SK-N-SH (cell line): ENCODE measurements around the gene LRMDA. TPM values are rescaled to one million over a fixed set of nuclear protein-coding genes. Genes with fewer than 3 reads are reported as not detected.
A peak's percentile ranks its signal among the peaks of the same experiment; 100 is the strongest.

Experiments used
- CTCF ChIA-PET: fragments of 300-600, 350-600 bp; formaldehyde crosslinking; extraction: SDS; loops from one replicate; lab custom pipeline; 2021; lab: Yijun Ruan, JAX
- POLR2A ChIA-PET: fragments of 350-600 bp; sonication (Branson Sonifier 250); formaldehyde crosslinking; extraction: SDS; loops from one replicate; lab custom pipeline; 2020; ENCODE audit warnings: antibody characterized with exemption, inconsistent platforms; lab: Yijun Ruan, JAX
- DNase-seq: peaks from one replicate; pipeline ENCODE4 v3.0.0; 2012
- H2AFZ ChIP-seq: fragments of 200-600 bp; sonication (generic); 2 replicates; pipeline ENCODE4 v1.8.1; 2016; ENCODE audit warnings: antibody characterized with exemption, mild to moderate bottlenecking, low read depth
- H3F3A ChIP-seq: fragments of 200-600 bp; sonication (generic); replicated peaks from 2 replicates; pipeline ENCODE3; 2016; ENCODE audit warnings: antibody characterized with exemption, mild to moderate bottlenecking; ENCODE audit not compliant: insufficient read depth
- H3K27ac ChIP-seq, 2 experiments: fragments of 200-500 bp in 1 of 2; fragments of 200-600 bp in 1 of 2; sonication (Bioruptor generic) in 1 of 2; sonication (generic), shearing (Covaris generic) in 1 of 2; 2 replicates each; pipeline versions ENCODE4 v1.5.1 to v1.6.1; 2014 to 2016; ENCODE audit warnings: low read depth in 2 of 2, inconsistent platforms in 1 of 2, low read length in 1 of 2, mild to moderate bottlenecking in 1 of 2, mixed read lengths in 1 of 2
- H3K27me3 ChIP-seq: fragments of 200-600 bp; sonication (generic), shearing (Covaris generic); 2 replicates; pipeline ENCODE4 v1.6.1; 2016; ENCODE audit warnings: mixed run types; ENCODE audit not compliant: insufficient read depth
- H3K36me3 ChIP-seq, 2 experiments: fragments of 200-500 bp in 1 of 2; fragments of 200-600 bp in 1 of 2; sonication (Bioruptor generic) in 1 of 2; sonication (generic) in 1 of 2; replicated peaks in 1 of 2; 2 replicates each; pipeline versions ENCODE3 to v1.5.1; 2014 to 2016; ENCODE audit warnings: low read length in 1 of 2, mild to moderate bottlenecking in 1 of 2; ENCODE audit not compliant: insufficient read depth in 2 of 2, control insufficient read depth in 1 of 2
- H3K4me1 ChIP-seq, 2 experiments: fragments of 200-500 bp in 1 of 2; fragments of 200-600 bp in 1 of 2; sonication (Bioruptor generic) in 1 of 2; sonication (generic), shearing (Covaris generic) in 1 of 2; 2 replicates each; pipeline versions ENCODE4 v1.5.1 to v1.6.1; 2014 to 2016; ENCODE audit warnings: low read depth in 1 of 2, low read length in 1 of 2, mixed run types in 1 of 2; ENCODE audit not compliant: insufficient read depth in 2 of 2, control insufficient read depth in 1 of 2
- H3K4me2 ChIP-seq: fragments of 200-600 bp; sonication (generic), shearing (Covaris generic); 2 replicates; pipeline ENCODE4 v1.6.1; 2017; ENCODE audit warnings: mixed run types
- H3K4me3 ChIP-seq, 2 experiments: fragments of 200-500 bp in 1 of 2; fragments of 200-600 bp in 1 of 2; sonication (Bioruptor generic) in 1 of 2; sonication (generic), shearing (Covaris generic) in 1 of 2; 2 replicates each; pipeline versions ENCODE4 v1.5.1 to v1.8.1; 2014 to 2016; ENCODE audit warnings: low read depth in 2 of 2, inconsistent platforms in 1 of 2, low read length in 1 of 2, mild to moderate bottlenecking in 1 of 2, mixed read lengths in 1 of 2, moderate library complexity in 1 of 2
- H3K79me2 ChIP-seq: fragments of 200-600 bp; sonication (generic); 2 replicates; pipeline ENCODE4 v1.8.1; 2017; ENCODE audit warnings: mild to moderate bottlenecking; ENCODE audit not compliant: insufficient read depth
- H3K9ac ChIP-seq: fragments of 200-600 bp; sonication (generic); 2 replicates; pipeline ENCODE4 v1.6.1; 2017; ENCODE audit warnings: mixed run types
- H3K9me2 ChIP-seq: fragments of 200-600 bp; sonication (generic); 2 replicates; pipeline ENCODE4 v1.6.1; 2017; ENCODE audit warnings: mixed run types
- H3K9me3 ChIP-seq: fragments of 200-600 bp; sonication (generic); 2 replicates; pipeline ENCODE4 v1.6.1; 2017; ENCODE audit warnings: mixed run types, mild to moderate bottlenecking, moderate library complexity
- H4K20me1 ChIP-seq: fragments of 200-600 bp; sonication (generic); 2 replicates; pipeline ENCODE4 v1.6.1; 2017; ENCODE audit warnings: mild to moderate bottlenecking, mixed run types; ENCODE audit not compliant: insufficient read depth
- CHD2 ChIP-seq: fragments of 150-350 bp; IDR thresholded peaks from 2 replicates; pipeline ENCODE4 v1.6.1; 2018; ENCODE audit warnings: low read length; ENCODE audit not compliant: partially characterized antibody
- ELF1 ChIP-seq: IDR thresholded peaks from 2 replicates; pipeline ENCODE4 v1.4.0; 2012
- EP300 ChIP-seq, 2 experiments: IDR thresholded peaks; 2 replicates each; pipeline versions ENCODE4 v1.4.0 to v1.6.1; 2012; ENCODE audit warnings: borderline replicate concordance in 1 of 2, low read depth in 1 of 2, low read length in 1 of 2
- FOSL2 ChIP-seq: IDR thresholded peaks from 2 replicates; pipeline ENCODE4 v1.4.0; 2012; ENCODE audit warnings: low read depth, mild to moderate bottlenecking, moderate library complexity, borderline replicate concordance
- GABPA ChIP-seq: IDR thresholded peaks from 2 replicates; pipeline ENCODE4 v1.4.0; 2012; ENCODE audit warnings: low read depth, mild to moderate bottlenecking
- JUND ChIP-seq: IDR thresholded peaks from 2 replicates; pipeline ENCODE4 v1.4.0; 2012
- NFIC ChIP-seq: IDR thresholded peaks from 2 replicates; pipeline ENCODE4 v1.4.0; 2012; ENCODE audit warnings: borderline replicate concordance
- RAD21 ChIP-seq: IDR thresholded peaks from 2 replicates; pipeline ENCODE4 v1.6.1; 2012; ENCODE audit warnings: mild to moderate bottlenecking, low read length
- SIN3A ChIP-seq: IDR thresholded peaks from 2 replicates; pipeline ENCODE4 v1.6.1; 2012; ENCODE audit warnings: low read depth, mild to moderate bottlenecking, low read length, moderate library complexity, borderline replicate concordance
- TAF1 ChIP-seq: IDR thresholded peaks from 2 replicates; pipeline ENCODE4 v1.6.1; 2012; ENCODE audit warnings: low read depth, mild to moderate bottlenecking, low read length, moderate library complexity, borderline replicate concordance
- TCF12 ChIP-seq: IDR thresholded peaks from 2 replicates; pipeline ENCODE4 v1.4.0; 2012
- WGBS: methylation state at CpG from one replicate; pipeline ENCODE4 v1.1.6; 2017; ENCODE audit warnings: low lambda C conversion rate; 5-methylcytosine and 5-hydroxymethylcytosine counted together
- polyA plus RNA-seq, 3 experiments: library from polyadenylated mRNA; depleted of rRNA; stranded (reverse); fragments of >200 nt; gene quantifications; 2 replicates each; pipeline ENCODE4 v1.2.3, GENCODE V29; 2012
- TF ChIP-seq, protein P1 (sequence below): IDR thresholded peaks from 2 replicates; pipeline ENCODE4 v1.4.0; 2012; ENCODE audit warnings: low read depth, borderline replicate concordance

LRMDA gene
- polyA plus RNA-seq, 1 of the 3 experiments (the other 2 are of a cell fraction) = 0.95 TPM

DNA sequence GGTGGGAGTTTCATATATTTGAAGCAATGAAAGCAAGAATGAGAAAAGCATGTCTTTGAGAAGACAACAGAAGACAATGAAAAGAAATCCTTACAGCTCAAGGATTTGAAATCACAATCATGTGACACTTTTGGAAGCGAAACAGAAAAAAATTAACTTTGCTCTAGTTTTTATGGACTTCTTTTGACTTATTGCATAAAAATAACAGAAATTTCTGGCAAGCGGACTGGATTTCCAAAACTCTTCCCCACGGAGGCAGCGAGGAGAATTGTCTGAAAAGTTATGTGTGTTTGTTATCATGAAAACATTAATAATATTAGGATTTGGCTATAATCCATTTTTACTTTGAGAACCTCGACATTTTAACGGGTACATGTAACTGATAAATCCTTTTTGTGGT lies 223.3 kb downstream of the LRMDA start:
- POLR2A ChIA-PET = no interaction called here
- H3K79me2 ChIP-seq = no peaks in the 10 kb centered on the region
- H3K27ac ChIP-seq = 0 out of 4 replicates have a peak overlapping the region, but pooled peaks of 1 of the 2 experiments have one; percentile 19
- no peaks in the 10 kb centered on the region for H3K27me3 ChIP-seq
- no peak overlapping the region for H3K9ac ChIP-seq
- TF ChIP-seq ELF1 (no peak), JUND (no peak), TCF12 (no peak), CHD2 (no peak), TAF1 (no peak), EP300 (IDR thresholded peaks at IDR 0.05; ENCODE audit: borderline replicate concordance in 1 of 2, low read depth in 1 of 2, low read length in 1 of 2) (no peak), RAD21 (no peak), SIN3A (no peak)
- TF ChIP-seq, protein P1, sequence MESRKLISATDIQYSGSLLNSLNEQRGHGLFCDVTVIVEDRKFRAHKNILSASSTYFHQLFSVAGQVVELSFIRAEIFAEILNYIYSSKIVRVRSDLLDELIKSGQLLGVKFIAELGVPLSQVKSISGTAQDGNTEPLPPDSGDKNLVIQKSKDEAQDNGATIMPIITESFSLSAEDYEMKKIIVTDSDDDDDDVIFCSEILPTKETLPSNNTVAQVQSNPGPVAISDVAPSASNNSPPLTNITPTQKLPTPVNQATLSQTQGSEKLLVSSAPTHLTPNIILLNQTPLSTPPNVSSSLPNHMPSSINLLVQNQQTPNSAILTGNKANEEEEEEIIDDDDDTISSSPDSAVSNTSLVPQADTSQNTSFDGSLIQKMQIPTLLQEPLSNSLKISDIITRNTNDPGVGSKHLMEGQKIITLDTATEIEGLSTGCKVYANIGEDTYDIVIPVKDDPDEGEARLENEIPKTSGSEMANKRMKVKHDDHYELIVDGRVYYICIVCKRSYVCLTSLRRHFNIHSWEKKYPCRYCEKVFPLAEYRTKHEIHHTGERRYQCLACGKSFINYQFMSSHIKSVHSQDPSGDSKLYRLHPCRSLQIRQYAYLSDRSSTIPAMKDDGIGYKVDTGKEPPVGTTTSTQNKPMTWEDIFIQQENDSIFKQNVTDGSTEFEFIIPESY = no peak
- no peak overlapping the region; the same call in 1 of the 2 replicates for H3K4me2 ChIP-seq
- H2AFZ ChIP-seq = no peak overlapping the region
- no peaks in the 10 kb centered on the region for H3K9me2 ChIP-seq
- no peak for DNase-seq
- WGBS = 84% methylated on average over 6 of the region's 6 CpGs
- H3K4me1 ChIP-seq = peaks cover 0 to 2% of the 10 kb centered on the region in 2 experiments; a peak in 1 of 4 replicates
- H3K9me3 ChIP-seq = no peaks in the 10 kb centered on the region
- no peak overlapping the region for H3K4me3 ChIP-seq
- H4K20me1 ChIP-seq = no peaks in the 10 kb centered on the region
- no peaks in the 10 kb centered on the region for H3K36me3 ChIP-seq
- peaks cover 4% of the 10 kb centered on the region for H3F3A ChIP-seq
- CTCF ChIA-PET = no interaction called here

DNA sequence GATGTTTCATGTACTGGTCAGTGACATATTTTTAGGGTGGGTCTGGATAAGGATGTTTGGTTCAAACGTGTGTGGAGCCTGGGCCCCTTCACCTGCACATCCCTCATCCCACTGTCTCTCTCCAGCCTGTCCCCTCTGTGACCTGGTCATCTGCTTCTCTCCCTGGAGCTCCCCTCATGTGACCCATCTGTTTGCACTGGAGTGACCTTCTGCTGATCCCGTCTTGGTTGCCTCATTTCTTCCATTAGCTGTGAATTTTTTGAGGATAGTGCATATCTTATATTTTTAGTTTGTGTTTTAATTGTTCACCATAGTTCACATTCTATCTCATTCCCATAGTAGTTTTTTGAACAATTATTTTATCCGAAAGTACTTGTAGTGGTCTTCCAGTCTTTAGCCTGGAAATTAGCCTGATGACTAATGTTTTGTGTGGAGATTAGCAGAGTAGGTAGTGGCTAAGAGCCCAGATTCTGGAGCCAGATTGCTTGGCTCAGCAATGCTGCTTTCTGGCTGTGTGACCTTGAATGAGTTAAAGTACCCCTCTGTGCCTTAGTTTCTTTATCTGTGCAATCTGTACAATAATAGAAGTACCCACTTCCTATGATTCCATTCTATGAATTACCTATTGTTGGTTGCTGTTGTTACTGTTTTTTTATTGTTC lies 224.5 kb downstream of the LRMDA start:
- Histone ChIP-seq H3K4me3 (no peak overlapping the region), H4K20me1 (no peaks in the 10 kb centered on the region), H3K79me2 (no peaks in the 10 kb centered on the region), H2AFZ (no peak overlapping the region), H3F3A (peaks cover 4% of the 10 kb centered on the region), H3K27me3 (no peaks in the 10 kb centered on the region), H3K9ac (no peak overlapping the region), H3K9me3 (no peaks in the 10 kb centered on the region), H3K4me1 (peaks cover 0 to 2% of the 10 kb centered on the region in 2 experiments; a peak in 1 of 4 replicates), H3K36me3 (no peaks in the 10 kb centered on the region), H3K4me2 (no peak overlapping the region), H3K27ac (peak overlapping the region in 1 of 2 experiments; percentile 13; a peak in 1 of 4 replicates), H3K9me2 (no peaks in the 10 kb centered on the region)
- WGBS = 58% methylated on average over 2 of the region's 3 CpGs
- POLR2A ChIA-PET = no interaction called here
- TF ChIP-seq FOSL2 = peak; percentile 22; the same call in 1 of the 2 replicates
- TF ChIP-seq GABPA = no peak
- peak; percentile 43; the same call in 1 of the 2 replicates for TF ChIP-seq NFIC
- TF ChIP-seq TCF12 = peak; percentile 24; the same call in 1 of the 2 replicates
- CTCF ChIA-PET = no interaction called here
- DNase-seq = no peak
